HUES64 (cell line): Measurements from ENCODE around the gene GABARAP.

Source experiments
- H3K27ac ChIP-seq: 2 replicates; pipeline ENCODE4 v1.7.0; 2013; ENCODE audit warnings: low read depth, low read length, inconsistent platforms
- H3K27me3 ChIP-seq: 2 replicates; pipeline ENCODE4 v1.6.1; 2013; ENCODE audit warnings: mild to moderate bottlenecking, low read length; ENCODE audit not compliant: insufficient read depth
- H3K36me3 ChIP-seq: 2 replicates; pipeline ENCODE4 v1.6.1; 2013; ENCODE audit warnings: mild to moderate bottlenecking, low read length; ENCODE audit not compliant: insufficient read depth
- H3K4me1 ChIP-seq: 2 replicates; pipeline ENCODE4 v1.6.1; 2013; ENCODE audit warnings: mild to moderate bottlenecking, low read length, moderate library complexity; ENCODE audit not compliant: insufficient read depth
- H3K4me3 ChIP-seq: 2 replicates; pipeline ENCODE4 v1.5.1; 2013; ENCODE audit warnings: mild to moderate bottlenecking, low read length, moderate library complexity
- H3K9ac ChIP-seq: 2 replicates; pipeline ENCODE4 v1.6.1; 2013; ENCODE audit warnings: mild to moderate bottlenecking, low read depth, low read length
- H3K9me3 ChIP-seq: 2 replicates; pipeline ENCODE4 v1.6.1; 2013; ENCODE audit warnings: low read depth, low read length; ENCODE audit not compliant: insufficient read depth
- WGBS: fragments of 150-250, 120-280 bp; methylation state at CpG from one replicate; pipeline ENCODE4 v1.1.7; 2013; ENCODE audit warnings: missing lambda C conversion rate; 5-methylcytosine and 5-hydroxymethylcytosine counted together

The GABARAP gene

GRCh38 chr17:7219812-7220592 is 22.2 kb downstream of the GABARAP start, which contains the start of the genes ACADVL and DLG4:
TSS of gene ACADVL (plus strand) at chr17:7219938. CDS start at chr17:7219985, 47 bp downstream.
TSS of gene DLG4 (minus strand) at chr17:7219836.
- peak within 1 kb of the TSS; percentile 90 for H3K9ac ChIP-seq
- peak within 1 kb of the TSS; percentile 81 for H3K4me3 ChIP-seq
- H3K4me1 ChIP-seq, result peaks cover 21% of the 10 kb centered on the region; the same call in 1 of the 2 replicates
- no peaks in the 10 kb centered on the region for H3K9me3 ChIP-seq
- H3K27me3 ChIP-seq, result no peaks in the 10 kb centered on the region
- under 1% methylated on average over 63 of the region's 63 CpGs for WGBS
- H3K36me3 ChIP-seq, result peaks cover 39% of the 10 kb centered on the region
- peak within 1 kb of the TSS; percentile 78 for H3K27ac ChIP-seq

GRCh38 chr17:7219229-7219811 is 22.9 kb downstream of the GABARAP start:
- Histone ChIP-seq H3K9ac (peak overlapping the region; percentile 90; the same call in 1 of the 2 replicates), H3K4me1 (peaks cover 21% of the 10 kb centered on the region; the same call in 1 of the 2 replicates), H3K9me3 (no peaks in the 10 kb centered on the region), H3K4me3 (peak overlapping the region; percentile 81), H3K27me3 (no peaks in the 10 kb centered on the region), H3K36me3 (peaks cover 33% of the 10 kb centered on the region), H3K27ac (no peak overlapping the region)
- 26% methylated on average over 12 of the region's 12 CpGs for WGBS

GRCh38 chr17:7218758-7219157 is 23.5 kb downstream of the GABARAP start:
- Histone ChIP-seq H3K36me3 (peaks cover 28% of the 10 kb centered on the region), H3K9ac (no peak overlapping the region), H3K9me3 (no peaks in the 10 kb centered on the region), H3K27ac (no peak overlapping the region), H3K4me3 (no peak overlapping the region), H3K4me1 (peaks cover 21% of the 10 kb centered on the region; the same call in 1 of the 2 replicates), H3K27me3 (no peaks in the 10 kb centered on the region)
- 71% methylated on average over 6 of the region's 6 CpGs for WGBS

GRCh38 chr17:7218166-7218565 is 24.1 kb downstream of the GABARAP start:
- Histone ChIP-seq H3K9ac (peak overlapping the region; percentile 47; the same call in 1 of the 2 replicates), H3K9me3 (no peaks in the 10 kb centered on the region), H3K4me1 (peaks cover 26% of the 10 kb centered on the region; the same call in 1 of the 2 replicates), H3K36me3 (peaks cover 22% of the 10 kb centered on the region), H3K4me3 (peak overlapping the region; percentile 54), H3K27me3 (no peaks in the 10 kb centered on the region), H3K27ac (peak overlapping the region; percentile 9; the same call in 1 of the 2 replicates)
- 81% methylated on average over 6 of the region's 6 CpGs for WGBS

- H3K27ac ChIP-seq, result peak overlapping the region; percentile 9; the same call in 1 of the 2 replicates
- H3K27me3 ChIP-seq, result no peaks in the 10 kb centered on the region
- peak overlapping the region; percentile 47; the same call in 1 of the 2 replicates for H3K9ac ChIP-seq
- WGBS, result 3% methylated on average over 27 of the region's 32 CpGs
- peaks cover 14% of the 10 kb centered on the region for H3K36me3 ChIP-seq
- H3K4me3 ChIP-seq, result peak overlapping the region; percentile 54
- H3K4me1 ChIP-seq, result peaks cover 27% of the 10 kb centered on the region; the same call in 1 of the 2 replicates
- no peaks in the 10 kb centered on the region for H3K9me3 ChIP-seq
These were observed 24.9 kb downstream of the GABARAP start for GRCh38 chr17:7217113-7217987.

GRCh38 chr17:7216242-7217112 is 25.8 kb downstream of the GABARAP start:
- H3K9ac ChIP-seq, result peak overlapping the region; percentile 1; the same call in 1 of the 2 replicates
- peaks cover 33% of the 10 kb centered on the region; the same call in 1 of the 2 replicates for H3K4me1 ChIP-seq
- peak overlapping the region; percentile 42 for H3K4me3 ChIP-seq
- WGBS, result 19% methylated on average over 7 of the region's 7 CpGs
- H3K9me3 ChIP-seq, result no peaks in the 10 kb centered on the region
- peak overlapping the region; percentile 33; the same call in 1 of the 2 replicates for H3K27ac ChIP-seq
- H3K27me3 ChIP-seq, result no peaks in the 10 kb centered on the region
- H3K36me3 ChIP-seq, result peaks cover 5% of the 10 kb centered on the region

GRCh38 chr17:7215652-7216180 is 26.5 kb downstream of the GABARAP start:
- no peaks in the 10 kb centered on the region for H3K27me3 ChIP-seq
- no peaks in the 10 kb centered on the region for H3K36me3 ChIP-seq
- WGBS, result 5% methylated on average over 7 of the region's 10 CpGs
- H3K4me3 ChIP-seq, result peak overlapping the region; percentile 78
- peaks cover 30% of the 10 kb centered on the region for H3K4me1 ChIP-seq
- H3K9me3 ChIP-seq, result no peaks in the 10 kb centered on the region
- peak overlapping the region; percentile 90 for H3K27ac ChIP-seq
- peak overlapping the region; percentile 17; the same call in 1 of the 2 replicates for H3K9ac ChIP-seq

GRCh38 chr17:7215136-7215638 is 27.1 kb downstream of the GABARAP start:
- 9% methylated on average over 9 of the region's 9 CpGs for WGBS
- peak overlapping the region; percentile 78 for H3K4me3 ChIP-seq
- no peaks in the 10 kb centered on the region for H3K27me3 ChIP-seq
- H3K9ac ChIP-seq, result peak overlapping the region; percentile 17; the same call in 1 of the 2 replicates
- no peaks in the 10 kb centered on the region for H3K9me3 ChIP-seq
- H3K27ac ChIP-seq, result peak overlapping the region; percentile 90
- H3K4me1 ChIP-seq, result peaks cover 32% of the 10 kb centered on the region
- H3K36me3 ChIP-seq, result no peaks in the 10 kb centered on the region

- H3K4me3 ChIP-seq, result peak overlapping the region; percentile 78
- no peaks in the 10 kb centered on the region for H3K27me3 ChIP-seq
- peak overlapping the region; percentile 90 for H3K27ac ChIP-seq
- H3K4me1 ChIP-seq, result peaks cover 31% of the 10 kb centered on the region
- peak overlapping the region; percentile 75 for H3K9ac ChIP-seq
- H3K36me3 ChIP-seq, result no peaks in the 10 kb centered on the region
- WGBS, result under 1% methylated on average over 45 of the region's 45 CpGs
- H3K9me3 ChIP-seq, result no peaks in the 10 kb centered on the region
These were observed 27.7 kb downstream of the GABARAP start for GRCh38 chr17:7214300-7215135.
